Smooth muscle cell (in vitro differentiated cells): Measurements from ENCODE around the gene CCM2. TPM values are rescaled to one million over a fixed set of nuclear protein-coding genes. Genes with fewer than 3 reads are reported as not detected.

Source experiments
- DNase-seq: peaks from one replicate; lab custom pipeline; 2025; ENCODE audit not compliant: unreplicated experiment; lab: John Stamatoyannopoulos, UW
- H2AFZ ChIP-seq: fragments of 200-600 bp; sonication (generic); 2 replicates; pipeline ENCODE4 v1.6.0; 2016; ENCODE audit warnings: antibody characterized with exemption, low read depth, mild to moderate bottlenecking
- H3F3A ChIP-seq: fragments of 200-600 bp; sonication (generic); 2 replicates; pipeline ENCODE4 v1.6.0; 2017; ENCODE audit warnings: antibody characterized with exemption, low read depth
- H3K27ac ChIP-seq: fragments of 200-600 bp; sonication (generic); 2 replicates; pipeline ENCODE4 v1.5.1; 2016; ENCODE audit warnings: low read depth, mild to moderate bottlenecking
- H3K27me3 ChIP-seq: fragments of 200-600 bp; sonication (generic); 2 replicates; pipeline ENCODE4 v1.6.1; 2016; ENCODE audit warnings: low read depth, mild to moderate bottlenecking
- H3K36me3 ChIP-seq: fragments of 200-600 bp; sonication (generic); 2 replicates; pipeline ENCODE4 v1.5.1; 2016; ENCODE audit warnings: low read depth
- H3K4me1 ChIP-seq: fragments of 200-600 bp; sonication (generic); 2 replicates; pipeline ENCODE4 v1.5.1; 2016; ENCODE audit warnings: low read depth
- H3K4me2 ChIP-seq: fragments of 200-600 bp; sonication (generic); 2 replicates; pipeline ENCODE4 v1.6.0; 2016; ENCODE audit warnings: mild to moderate bottlenecking
- H3K4me3 ChIP-seq: fragments of 200-600 bp; sonication (generic); 2 replicates; pipeline ENCODE4 v1.5.1; 2016; ENCODE audit warnings: mild to moderate bottlenecking
- H3K79me2 ChIP-seq: fragments of 200-600 bp; sonication (generic); 2 replicates; pipeline ENCODE4 v1.6.0; 2016; ENCODE audit warnings: low read depth, mild to moderate bottlenecking
- H3K9ac ChIP-seq: fragments of 200-600 bp; sonication (generic); 2 replicates; pipeline ENCODE4 v1.6.0; 2016; ENCODE audit warnings: low read depth
- H3K9me3 ChIP-seq: fragments of 200-600 bp; sonication (generic); replicated peaks from 2 replicates; pipeline ENCODE4 v1.5.1; 2016; ENCODE audit warnings: low read depth
- H4K20me1 ChIP-seq: fragments of 200-600 bp; sonication (generic); 2 replicates; pipeline ENCODE4 v1.6.0; 2016; ENCODE audit warnings: low read depth
- WGBS: methylation state at CpG from one replicate; pipeline ENCODE4 v1.1.7; 2016; ENCODE audit warnings: low lambda C conversion rate; 5-methylcytosine and 5-hydroxymethylcytosine counted together
- polyA plus RNA-seq: library from polyadenylated mRNA; unstranded; fragments of >200 nt; fragmentation: Nextera tagmentation; extraction: Ambion mirVana; gene quantifications from 2 replicates; pipeline ENCODE4 v1.2.1, GENCODE V29; 2016
- total RNA-seq: library from RNA; depleted of rRNA; stranded (reverse); fragments of >200 nt; gene quantifications from 2 replicates; pipeline ENCODE4 v1.2.3, GENCODE V29; 2014
- TF ChIP-seq, protein P1 (sequence below): fragments of 200-600 bp; sonication (generic); IDR thresholded peaks from 2 replicates; pipeline ENCODE4 v1.5.1; 2017; ENCODE audit warnings: borderline replicate concordance, mild to moderate bottlenecking, antibody characterized with exemption; ENCODE audit not compliant: insufficient read depth, poor library complexity, severe bottlenecking

The CCM2 gene
- total and polyA plus RNA-seq, 2 experiments from 2014 or later, result 32.6 to 85.5 TPM

DNA sequence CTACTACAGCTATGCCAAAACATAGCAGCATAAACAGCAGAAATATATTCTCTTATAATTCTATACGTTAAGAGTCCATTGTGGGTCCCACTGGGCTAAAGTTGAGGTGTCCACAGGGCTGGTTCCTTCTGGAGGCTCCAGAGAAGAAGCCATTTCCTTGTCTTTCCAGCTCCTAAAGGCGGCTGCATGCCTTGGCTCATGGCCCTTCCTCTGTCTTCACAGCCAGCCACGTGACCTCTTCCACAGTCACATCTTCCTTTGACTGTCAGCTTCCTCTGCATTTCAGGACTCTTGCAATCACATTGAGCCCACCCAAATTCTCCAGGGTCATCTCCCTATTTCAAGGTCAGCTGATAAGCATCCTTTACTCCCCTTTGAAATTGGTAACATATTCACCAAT lies 71.5 kb downstream of the CCM2 start:
- peaks cover 21% of the 10 kb centered on the region for H4K20me1 ChIP-seq
- no peak overlapping the region for H3K27ac ChIP-seq
- no peaks in the 10 kb centered on the region for H3F3A ChIP-seq
- H3K4me2 ChIP-seq, result no peak overlapping the region
- no peaks in the 10 kb centered on the region for H3K36me3 ChIP-seq
- 77% methylated on average over 3 of the region's 3 CpGs for WGBS
- no peaks in the 10 kb centered on the region for H3K27me3 ChIP-seq
- H2AFZ ChIP-seq, result no peak overlapping the region
- no peak for DNase-seq
- H3K79me2 ChIP-seq, result no peaks in the 10 kb centered on the region
- H3K4me1 ChIP-seq, result no peaks in the 10 kb centered on the region
- no peak overlapping the region for H3K4me3 ChIP-seq
- TF ChIP-seq, protein P1, sequence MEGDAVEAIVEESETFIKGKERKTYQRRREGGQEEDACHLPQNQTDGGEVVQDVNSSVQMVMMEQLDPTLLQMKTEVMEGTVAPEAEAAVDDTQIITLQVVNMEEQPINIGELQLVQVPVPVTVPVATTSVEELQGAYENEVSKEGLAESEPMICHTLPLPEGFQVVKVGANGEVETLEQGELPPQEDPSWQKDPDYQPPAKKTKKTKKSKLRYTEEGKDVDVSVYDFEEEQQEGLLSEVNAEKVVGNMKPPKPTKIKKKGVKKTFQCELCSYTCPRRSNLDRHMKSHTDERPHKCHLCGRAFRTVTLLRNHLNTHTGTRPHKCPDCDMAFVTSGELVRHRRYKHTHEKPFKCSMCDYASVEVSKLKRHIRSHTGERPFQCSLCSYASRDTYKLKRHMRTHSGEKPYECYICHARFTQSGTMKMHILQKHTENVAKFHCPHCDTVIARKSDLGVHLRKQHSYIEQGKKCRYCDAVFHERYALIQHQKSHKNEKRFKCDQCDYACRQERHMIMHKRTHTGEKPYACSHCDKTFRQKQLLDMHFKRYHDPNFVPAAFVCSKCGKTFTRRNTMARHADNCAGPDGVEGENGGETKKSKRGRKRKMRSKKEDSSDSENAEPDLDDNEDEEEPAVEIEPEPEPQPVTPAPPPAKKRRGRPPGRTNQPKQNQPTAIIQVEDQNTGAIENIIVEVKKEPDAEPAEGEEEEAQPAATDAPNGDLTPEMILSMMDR, result no peak
- H3K9me3 ChIP-seq, result no peaks in the 10 kb centered on the region
- no peak overlapping the region for H3K9ac ChIP-seq

DNA sequence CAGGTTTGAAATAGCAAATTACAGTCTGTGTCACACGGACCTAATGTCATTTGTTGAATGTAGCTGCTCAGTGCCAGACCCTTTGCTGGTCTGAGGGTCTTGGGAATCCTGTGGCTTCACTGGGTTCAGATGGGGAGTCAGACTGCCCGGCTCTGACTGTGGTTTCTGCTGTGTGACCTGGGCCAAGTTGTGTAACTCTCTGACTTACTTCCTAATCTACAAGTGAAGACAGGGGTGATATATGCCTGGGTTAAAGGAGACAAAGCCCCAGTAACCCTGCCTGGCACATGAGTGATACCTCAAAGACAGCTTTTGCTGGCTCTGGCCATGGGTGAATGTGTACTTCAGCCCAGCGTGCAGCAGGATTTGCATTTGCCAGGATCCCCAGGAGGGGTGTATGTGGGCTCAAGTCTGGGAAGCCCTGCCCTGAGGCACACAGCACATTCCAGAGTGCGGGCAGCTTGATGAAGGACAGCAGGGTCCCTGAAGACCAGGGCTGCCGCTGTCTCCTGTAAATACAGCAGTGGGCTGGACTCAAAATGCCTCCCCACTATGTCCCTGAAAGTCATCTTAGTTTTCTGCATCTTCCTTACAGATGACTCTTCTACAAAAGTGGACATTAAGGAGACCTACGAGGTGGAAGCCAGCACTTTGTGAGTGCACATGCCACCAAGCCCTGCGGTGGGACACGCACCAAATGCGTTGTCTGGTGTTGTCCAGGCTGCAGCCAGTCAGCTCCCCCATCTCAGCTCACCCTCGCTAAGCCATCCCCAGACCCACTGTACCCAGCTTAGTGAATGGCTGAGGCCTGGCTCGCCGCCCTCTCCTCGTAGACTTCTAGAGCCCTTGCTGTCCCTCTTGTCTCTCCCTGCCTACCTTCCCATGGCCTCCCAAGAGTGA lies 72.4 kb downstream of the CCM2 start:
- Histone ChIP-seq H2AFZ (no peak overlapping the region), H3K27ac (no peak overlapping the region), H4K20me1 (peaks cover 21% of the 10 kb centered on the region), H3K4me1 (no peaks in the 10 kb centered on the region), H3K9ac (no peak overlapping the region), H3K27me3 (no peaks in the 10 kb centered on the region), H3K4me2 (no peak overlapping the region), H3K9me3 (no peaks in the 10 kb centered on the region), H3K4me3 (no peak overlapping the region), H3K36me3 (no peaks in the 10 kb centered on the region), H3F3A (no peaks in the 10 kb centered on the region), H3K79me2 (no peaks in the 10 kb centered on the region)
- DNase-seq, result no peak
- 89% methylated on average over 13 of the region's 13 CpGs for WGBS
- TF ChIP-seq, protein P1, result no peak

DNA sequence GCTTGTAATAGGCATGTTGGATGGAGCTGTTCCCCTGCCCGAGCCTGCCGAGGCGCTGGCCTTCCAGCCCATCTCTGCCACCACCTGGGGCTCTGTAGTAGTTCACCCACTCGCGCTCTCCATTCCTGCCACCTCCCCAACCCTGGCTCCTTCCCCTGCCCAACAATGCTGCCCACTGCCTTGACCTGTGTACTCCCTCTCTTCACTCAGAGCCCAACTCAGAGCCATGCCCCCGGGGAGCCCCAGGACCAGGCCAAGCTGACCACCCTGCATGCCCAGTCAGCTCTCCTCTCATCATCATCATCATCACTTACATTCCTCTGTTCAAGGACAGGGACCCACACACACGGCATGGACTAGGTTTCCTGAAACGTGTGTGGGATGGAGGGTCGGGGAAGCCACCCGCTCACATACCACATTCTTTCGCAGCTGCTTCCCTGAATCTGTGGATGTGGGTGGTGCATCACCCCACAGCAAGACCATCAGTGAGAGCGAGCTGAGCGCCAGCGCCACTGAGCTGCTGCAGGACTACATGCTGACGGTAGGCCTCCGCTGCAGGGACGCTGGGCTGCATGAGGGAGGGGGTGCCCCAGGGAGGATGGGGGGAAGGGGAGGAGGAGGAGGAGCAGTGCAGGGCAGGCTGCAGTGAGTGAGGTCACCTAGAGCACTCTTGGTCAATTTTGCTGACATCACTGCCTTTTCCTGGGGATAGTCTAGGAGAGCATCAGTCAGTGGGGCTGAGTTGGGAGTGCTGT lies 73.2 kb downstream of the CCM2 start:
- H3K4me1 ChIP-seq, result no peaks in the 10 kb centered on the region
- H3K9ac ChIP-seq, result no peak overlapping the region
- no peak overlapping the region for H2AFZ ChIP-seq
- no peak for DNase-seq
- WGBS, result 95% methylated on average over 17 of the region's 17 CpGs
- no peaks in the 10 kb centered on the region for H3K27me3 ChIP-seq
- H3F3A ChIP-seq, result no peaks in the 10 kb centered on the region
- H3K9me3 ChIP-seq, result no peaks in the 10 kb centered on the region
- TF ChIP-seq, protein P1, result no peak
- H3K4me3 ChIP-seq, result no peak overlapping the region
- no peak overlapping the region for H3K4me2 ChIP-seq
- no peaks in the 10 kb centered on the region for H3K36me3 ChIP-seq
- H3K79me2 ChIP-seq, result no peaks in the 10 kb centered on the region
- H3K27ac ChIP-seq, result no peak overlapping the region
- H4K20me1 ChIP-seq, result peaks cover 12% of the 10 kb centered on the region
